ENCODE measurements around the gene NCOA1.

GRCh38 chr2:24785671-24786321, 294.7 kb downstream of the NCOA1 start:
- TF ChIP-seq POLR2A (IDR thresholded peaks at IDR 0.05): no peak
- TF ChIP-seq CTCF (IDR thresholded peaks at IDR 0.05): no peak
- TF ChIP-seq EP300 (IDR thresholded peaks at IDR 0.05): no peak
- TF ChIP-seq POLR2AphosphoS5 (IDR thresholded peaks at IDR 0.05): no peak

All from gastroesophageal sphincter (tissue), 3 donors.